ENCODE results near the gene PRIM2.

DNA sequence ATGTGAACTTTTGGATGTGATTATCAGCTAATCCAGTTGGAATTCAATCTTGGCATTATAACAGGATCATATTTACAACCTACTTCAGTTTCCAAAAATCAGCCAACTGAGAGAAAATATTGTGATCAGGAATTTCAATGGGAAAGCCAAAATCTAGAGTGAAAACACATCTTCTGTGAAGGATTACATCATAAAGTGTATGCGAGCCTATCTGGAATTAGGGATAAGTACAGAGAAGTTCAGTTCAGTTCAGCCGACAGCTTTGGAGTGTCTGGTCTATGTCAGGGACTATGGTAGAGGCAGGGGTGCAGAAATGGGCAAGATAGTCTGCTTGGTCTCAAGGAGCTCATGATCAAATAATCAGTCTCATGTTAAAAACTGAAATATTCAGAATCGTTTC is 12.3 kb upstream of the PRIM2 start:
- TF ChIP-seq CTCF (IDR thresholded peaks at IDR 0.05; ENCODE audit: poor library complexity) (no peak), EZH2 (IDR thresholded peaks at IDR 0.05; ENCODE audit: borderline replicate concordance) (no peak), EZH2phosphoT487 (IDR thresholded peaks at IDR 0.05; ENCODE audit: low read depth, severe bottlenecking, unreplicated experiment) (no peak)

Measured in hepatocyte (in vitro differentiated cells).